Mucosa of descending colon (tissue), 3 donors: Measurements from ENCODE around the gene SERPINB12. TPM values are rescaled to one million over a fixed set of nuclear protein-coding genes. Genes with fewer than 3 reads are reported as not detected.

ENCODE experiments used
- ATAC-seq: fragments of 200-7000 bp; cut with Tn5 transposase; one replicate; pipeline ENCODE4 v1.9.1; 2020; ENCODE audit warnings: mild to moderate bottlenecking, moderate library complexity
- DNase-seq, 3 donors: peaks; one replicate each; pipeline ENCODE4 v3.0.0-alpha.2; 2020
- H3K36me3 ChIP-seq: fragments of 200-600 bp; one replicate; pipeline ENCODE4 v1.8.0; 2021; ENCODE audit warnings: low read depth, mild to moderate bottlenecking
- H3K4me1 ChIP-seq: fragments of 200-600 bp; one replicate; pipeline ENCODE4 v1.8.0; 2021; ENCODE audit warnings: low read depth, mild to moderate bottlenecking
- H3K4me3 ChIP-seq: fragments of 200-600 bp; one replicate; pipeline ENCODE4 v1.8.0; 2021; ENCODE audit warnings: mild to moderate bottlenecking
- H3K9me3 ChIP-seq: fragments of 200-600 bp; one replicate; pipeline ENCODE4 v1.8.0; 2021; ENCODE audit warnings: mild to moderate bottlenecking
- intact Hi-C, 2 donors: fragments of 100-400 bp; cut with DNase I in 1 of 2; cut with micrococcal nuclease in 1 of 2; formaldehyde crosslinking; loops; one replicate each; pipeline versions ENCODE4 v1.11.0 to v1.11.1; 2022; cut with DNase I, micrococcal nuclease
- total RNA-seq, 3 donors: library from RNA; stranded (reverse); fragmentation: NEBNext Ultra II Directional in 2 of 3; extraction: Animal tissue kit (Norgen Biotek cat#: 25700) in 2 of 3; gene quantifications; one replicate each; pipeline versions ENCODE4 v1.2.1 to v1.2.4, GENCODE V29; 2021 to 2023
- TF ChIP-seq, protein P1 (sequence below): fragments of 200-600 bp; IDR thresholded peaks from one replicate; pipeline ENCODE4 v1.8.0; 2022; ENCODE audit warnings: antibody characterized with exemption, mild to moderate bottlenecking
- donor health status: DM: no; HTN: no; CAD: no; lungs with moderate emphysema.
- donor health status: DM: no; HTN: no; CAD: no.
- donor health status: DM: no; HTN: yes; CAD: no.

The SERPINB12 gene
- total RNA-seq, 3 donors from 2014 or later: not detected

DNA sequence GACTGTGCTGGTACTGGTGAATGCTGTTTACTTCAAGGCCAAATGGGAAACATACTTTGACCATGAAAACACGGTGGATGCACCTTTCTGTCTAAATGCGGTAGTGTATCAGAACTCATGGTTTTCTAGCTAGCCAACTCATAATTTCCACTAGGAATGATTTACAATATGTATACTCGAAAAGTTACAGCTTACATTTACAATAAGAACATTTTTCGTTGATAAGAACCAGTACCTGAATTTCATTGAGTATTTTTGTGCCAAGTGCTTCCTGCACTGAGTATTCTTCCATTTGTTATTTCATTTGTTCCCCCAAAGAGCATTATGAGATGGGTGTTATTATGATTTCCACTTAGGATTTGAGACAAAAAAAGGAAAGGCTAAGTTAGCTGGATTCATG, 21.9 kb downstream of the SERPINB12 start:
- DNase-seq (no peak), ATAC-seq (no peak)
- Histone ChIP-seq H3K4me1 (no peaks in the 10 kb centered on the region), H3K36me3 (no peaks in the 10 kb centered on the region), H3K9me3 (no peaks in the 10 kb centered on the region), H3K4me3 (no peak overlapping the region)
- TF ChIP-seq, protein P1, sequence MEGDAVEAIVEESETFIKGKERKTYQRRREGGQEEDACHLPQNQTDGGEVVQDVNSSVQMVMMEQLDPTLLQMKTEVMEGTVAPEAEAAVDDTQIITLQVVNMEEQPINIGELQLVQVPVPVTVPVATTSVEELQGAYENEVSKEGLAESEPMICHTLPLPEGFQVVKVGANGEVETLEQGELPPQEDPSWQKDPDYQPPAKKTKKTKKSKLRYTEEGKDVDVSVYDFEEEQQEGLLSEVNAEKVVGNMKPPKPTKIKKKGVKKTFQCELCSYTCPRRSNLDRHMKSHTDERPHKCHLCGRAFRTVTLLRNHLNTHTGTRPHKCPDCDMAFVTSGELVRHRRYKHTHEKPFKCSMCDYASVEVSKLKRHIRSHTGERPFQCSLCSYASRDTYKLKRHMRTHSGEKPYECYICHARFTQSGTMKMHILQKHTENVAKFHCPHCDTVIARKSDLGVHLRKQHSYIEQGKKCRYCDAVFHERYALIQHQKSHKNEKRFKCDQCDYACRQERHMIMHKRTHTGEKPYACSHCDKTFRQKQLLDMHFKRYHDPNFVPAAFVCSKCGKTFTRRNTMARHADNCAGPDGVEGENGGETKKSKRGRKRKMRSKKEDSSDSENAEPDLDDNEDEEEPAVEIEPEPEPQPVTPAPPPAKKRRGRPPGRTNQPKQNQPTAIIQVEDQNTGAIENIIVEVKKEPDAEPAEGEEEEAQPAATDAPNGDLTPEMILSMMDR: no peak
- intact Hi-C loops: no loop called here

DNA sequence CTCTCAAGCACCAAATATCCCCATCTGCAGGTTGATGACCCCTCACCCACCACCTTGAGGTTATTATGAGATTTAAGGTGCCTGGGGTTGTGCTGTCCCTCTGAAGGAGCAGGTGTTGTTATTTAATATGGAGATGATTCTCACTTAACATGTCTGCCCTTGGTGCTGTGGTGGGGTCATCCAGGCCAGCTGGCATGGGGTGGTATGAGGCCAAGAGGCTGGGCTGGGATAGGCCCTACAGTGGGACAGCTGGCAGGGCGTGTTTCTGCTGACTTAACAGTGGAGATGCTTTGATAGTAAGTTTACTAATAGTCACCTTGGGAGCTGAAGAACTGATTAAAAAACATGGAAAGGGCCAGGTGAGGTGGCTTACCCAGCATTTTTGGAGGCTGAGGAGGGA, 22.4 kb downstream of the SERPINB12 start:
- Histone ChIP-seq H3K36me3 (no peaks in the 10 kb centered on the region), H3K9me3 (no peaks in the 10 kb centered on the region), H3K4me3 (no peak overlapping the region), H3K4me1 (no peaks in the 10 kb centered on the region)
- ATAC-seq (no peak), DNase-seq (no peak)
- intact Hi-C loops: no loop called here
- TF ChIP-seq, protein P1: no peak

- H3K4me1 ChIP-seq: no peaks in the 10 kb centered on the region
- no peak for DNase-seq
- TF ChIP-seq, protein P1: no peak
- no peak for ATAC-seq
- H3K4me3 ChIP-seq: no peak overlapping the region
- H3K36me3 ChIP-seq: no peaks in the 10 kb centered on the region
- no peaks in the 10 kb centered on the region for H3K9me3 ChIP-seq
- intact Hi-C loops: no loop called here
Observed at GRCh38 chr18:63567276-63567675, 25.1 kb downstream of the SERPINB12 start.

GRCh38 chr18:63567825-63568224, 25.7 kb downstream of the SERPINB12 start:
- no peaks in the 10 kb centered on the region for H3K4me1 ChIP-seq
- TF ChIP-seq, protein P1: no peak
- no peak overlapping the region for H3K4me3 ChIP-seq
- intact Hi-C loops: no loop called here
- DNase-seq (no peak), ATAC-seq (no peak)
- no peaks in the 10 kb centered on the region for H3K36me3 ChIP-seq
- no peaks in the 10 kb centered on the region for H3K9me3 ChIP-seq

DNA sequence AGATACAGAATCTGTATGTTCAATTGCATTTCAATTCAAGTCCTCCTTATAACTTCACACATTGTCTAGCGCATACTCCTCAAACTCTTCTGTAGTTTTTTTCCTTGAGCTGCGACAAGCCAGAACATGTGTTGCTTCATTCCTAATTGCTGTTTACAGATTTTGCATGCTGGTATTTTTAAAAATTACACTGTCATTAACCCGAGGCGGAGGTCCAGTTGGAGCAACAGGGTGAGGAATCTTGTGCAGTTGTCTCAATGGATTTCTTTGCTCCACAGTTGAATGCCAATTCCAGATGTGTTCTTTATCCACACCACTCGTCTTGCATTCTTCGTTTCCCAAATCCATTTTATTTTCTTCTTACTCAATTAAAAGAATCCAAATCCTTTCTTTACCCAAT, 28.6 kb downstream of the SERPINB12 start:
- no peaks in the 10 kb centered on the region for H3K4me1 ChIP-seq
- intact Hi-C loops: loop anchor here in 1 of 2 donors (10.0 kb wide), 1 partner anchor 46 kb away; no protein-coding TSS in a partner anchor
- no peak for DNase-seq
- TF ChIP-seq, protein P1: no peak
- no peaks in the 10 kb centered on the region for H3K36me3 ChIP-seq
- H3K9me3 ChIP-seq: no peaks in the 10 kb centered on the region
- no peak overlapping the region for H3K4me3 ChIP-seq
- ATAC-seq: no peak

DNA sequence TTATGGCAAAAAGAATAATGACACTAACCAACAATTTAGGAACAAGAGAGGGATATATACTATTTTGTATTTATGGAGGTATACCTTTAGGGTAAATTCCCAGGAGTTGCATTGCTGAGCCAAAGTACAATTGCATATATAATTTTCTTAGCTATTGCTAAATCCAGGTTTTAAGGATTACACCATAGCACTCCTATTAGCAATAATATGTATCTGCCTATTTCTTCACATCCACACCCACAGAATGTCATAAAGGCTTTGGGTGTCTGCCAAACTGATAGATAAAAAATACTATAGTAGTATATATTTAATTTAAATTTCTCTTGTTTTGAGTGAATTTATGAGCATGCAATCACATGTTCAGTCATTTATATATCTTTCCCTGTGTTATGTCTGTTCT, 33.5 kb downstream of the SERPINB12 start:
- no peak overlapping the region for H3K4me3 ChIP-seq
- no peaks in the 10 kb centered on the region for H3K36me3 ChIP-seq
- no peak for DNase-seq
- H3K9me3 ChIP-seq: no peaks in the 10 kb centered on the region
- ATAC-seq: no peak
- intact Hi-C loops: loop anchor here in 1 of 2 donors (10.0 kb wide), 1 partner anchor 51 kb away; no protein-coding TSS in a partner anchor
- no peaks in the 10 kb centered on the region for H3K4me1 ChIP-seq
- TF ChIP-seq, protein P1: no peak
